SHP77 (cell line): Measurements from ENCODE around the gene UVRAG.
A peak's percentile ranks its signal among the peaks of the same experiment; 100 is the strongest.

Experiments
- DNase-seq, 2 experiments: peaks; one replicate each; lab custom pipeline; 2025; lab: John Stamatoyannopoulos, UW

Gene UVRAG

GRCh38 chr11:76172583-76172982 lies 357.6 kb downstream of the UVRAG start:
- peak in 1 of 2 experiments; percentile 30 for DNase-seq

DNA sequence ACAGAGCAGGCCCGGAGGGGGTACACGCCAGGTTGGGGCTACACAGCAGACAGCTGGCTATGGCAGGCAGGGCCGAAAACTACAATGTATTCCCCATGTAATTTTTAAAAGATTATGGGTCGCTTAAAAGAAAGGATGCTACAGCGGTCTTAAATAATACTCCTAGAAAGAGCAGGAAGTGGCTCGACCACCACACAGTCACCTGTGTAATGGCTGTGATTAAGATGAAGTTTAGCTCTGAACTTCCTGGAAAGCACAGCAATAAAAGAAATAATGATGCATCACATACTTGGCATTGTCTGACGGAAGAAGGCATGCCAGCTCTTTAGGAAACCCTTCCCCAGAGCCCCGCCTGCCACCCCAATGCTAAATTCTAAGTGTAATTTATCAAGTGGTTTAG lies 358.7 kb downstream of the UVRAG start:
- no peak for DNase-seq

GRCh38 chr11:76174330-76174729 lies 359.3 kb downstream of the UVRAG start:
- DNase-seq, result no peak

- no peak for DNase-seq
Measured at GRCh38 chr11:76175783-76176182, 360.8 kb downstream of the UVRAG start.

DNA sequence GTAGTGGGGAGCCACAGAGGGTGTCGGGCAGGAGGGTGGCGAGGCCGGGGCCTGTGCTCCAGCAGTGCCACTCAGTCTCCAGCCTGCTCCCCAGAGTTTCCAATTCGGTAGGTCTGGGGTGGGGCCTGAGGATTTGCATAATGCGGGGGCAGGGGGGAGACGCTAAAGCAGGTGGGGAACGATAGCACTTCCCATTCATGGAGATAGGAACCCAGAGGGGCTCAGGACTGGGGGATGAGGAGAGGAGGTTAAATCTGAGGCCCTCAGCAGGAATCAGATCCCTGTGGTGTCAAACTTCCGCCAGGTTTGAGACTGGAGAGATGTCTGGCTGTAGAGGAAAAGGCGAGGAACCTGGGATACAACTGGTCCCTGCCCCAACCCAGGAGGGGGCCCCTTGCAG lies 361.5 kb downstream of the UVRAG start:
- DNase-seq, result no peak

DNA sequence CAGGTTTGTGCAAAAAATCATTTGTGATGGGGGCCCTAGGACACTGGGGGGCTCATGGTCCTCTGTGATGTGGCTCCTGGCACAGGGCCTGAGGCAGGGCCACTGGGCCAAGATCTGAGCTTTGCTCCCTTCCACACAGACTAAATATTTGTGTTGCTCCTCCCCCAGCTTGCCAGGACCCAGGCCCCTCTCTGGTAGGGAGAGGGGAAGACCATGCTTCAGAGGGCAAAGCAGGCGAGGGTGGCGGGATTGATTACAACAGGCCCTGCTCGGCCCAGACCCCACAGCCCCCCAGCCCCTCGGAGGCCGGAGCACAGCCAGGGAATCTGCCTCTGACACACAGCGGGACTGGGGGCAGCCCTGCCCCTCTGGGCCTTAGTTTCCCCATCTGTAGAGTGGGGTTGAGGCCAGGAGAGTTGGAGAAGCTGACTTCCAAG lies 362.3 kb downstream of the UVRAG start:
- DNase-seq, result no peak

DNA sequence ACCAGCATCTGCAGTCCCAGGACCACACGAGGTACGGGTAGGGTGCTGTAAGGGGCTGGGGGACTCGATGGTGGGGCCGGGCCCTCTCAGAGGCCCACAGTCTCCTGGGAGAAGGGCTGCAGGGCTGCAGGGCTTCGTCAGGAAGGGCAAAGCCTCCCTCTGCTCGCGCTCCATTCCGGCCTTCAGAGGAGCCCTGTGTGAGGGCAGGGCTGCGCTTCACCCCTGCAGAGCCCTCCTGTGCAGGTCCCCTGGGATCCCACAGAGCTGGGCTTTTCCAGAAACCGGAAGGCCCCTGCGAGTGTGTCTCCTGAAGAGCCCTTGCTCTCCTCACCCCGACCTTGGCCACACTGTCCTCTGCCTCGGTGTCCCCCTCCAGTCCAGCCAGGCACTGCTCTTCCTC lies 364.1 kb downstream of the UVRAG start:
- DNase-seq, result no peak

DNA sequence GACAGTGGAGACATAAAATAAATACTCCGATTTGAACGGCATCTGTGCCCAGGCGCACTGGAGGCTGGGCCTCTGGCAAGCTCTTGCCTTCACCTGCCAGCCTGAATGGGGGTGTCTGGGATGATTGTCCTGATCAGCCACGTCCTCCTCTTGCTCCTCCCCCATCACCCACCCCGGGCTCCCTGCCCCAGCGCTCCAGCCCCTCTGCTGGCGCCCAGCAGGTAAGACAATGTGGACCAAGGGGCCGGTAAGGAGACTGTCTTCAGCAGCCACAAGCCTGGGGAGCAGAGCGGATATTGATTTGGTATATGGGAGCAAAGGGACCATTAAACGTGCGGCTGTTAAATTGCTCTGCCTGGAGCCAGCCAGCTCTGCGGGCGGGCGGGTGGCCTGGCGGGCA lies 366.4 kb downstream of the UVRAG start:
- no peak for DNase-seq

GRCh38 chr11:76184551-76184993 lies 369.6 kb downstream of the UVRAG start:
- DNase-seq, result no peak

- no peak for DNase-seq
Measured at GRCh38 chr11:76185511-76185910, 370.5 kb downstream of the UVRAG start.

DNA sequence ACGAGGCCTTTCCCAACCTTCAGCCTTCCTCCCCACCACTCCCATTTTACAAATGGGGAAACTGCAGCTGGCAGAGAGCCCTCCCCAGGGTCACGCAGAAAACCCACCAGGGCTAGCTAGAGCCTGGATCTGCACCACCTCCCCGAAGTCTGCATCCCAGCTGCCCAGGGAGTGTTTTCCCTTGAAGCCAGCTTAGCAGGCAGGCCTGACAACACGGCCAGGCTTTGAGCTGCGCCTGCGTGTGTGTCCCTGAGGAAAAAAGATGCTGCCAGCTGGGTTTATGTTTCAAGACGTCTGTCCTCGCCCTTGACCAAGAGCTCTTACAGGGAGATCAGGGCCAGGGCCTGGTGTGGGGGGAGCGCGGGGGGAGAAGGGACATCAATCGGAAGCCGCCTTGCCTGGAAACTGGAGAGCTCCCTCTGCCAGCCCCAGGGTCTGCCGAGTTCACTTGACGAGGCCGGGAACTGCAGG lies 371.0 kb downstream of the UVRAG start:
- DNase-seq, result no peak

- DNase-seq, result no peak
Measured at GRCh38 chr11:76186776-76187279, 371.8 kb downstream of the UVRAG start.

DNA sequence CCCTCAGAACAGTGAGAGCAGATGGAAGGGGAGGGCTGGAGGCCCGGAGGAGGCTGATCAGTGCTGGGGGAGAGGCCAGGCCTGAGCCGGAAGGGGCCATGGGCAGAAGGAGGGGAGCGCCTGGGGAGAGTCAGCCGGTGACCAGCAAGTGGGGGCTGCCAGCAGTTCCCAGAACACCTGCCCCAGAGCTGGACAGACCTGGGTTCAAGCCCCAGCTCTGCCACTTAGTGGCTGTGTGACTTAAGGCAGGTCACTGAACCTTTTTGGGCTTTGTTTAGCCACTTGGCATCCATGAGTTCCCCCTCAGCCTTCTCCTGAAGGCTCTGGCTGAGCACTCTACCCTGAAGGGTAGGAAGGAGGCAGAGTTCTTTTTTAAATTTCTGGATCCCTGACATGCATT lies 373.9 kb downstream of the UVRAG start:
- DNase-seq, result no peak

DNA sequence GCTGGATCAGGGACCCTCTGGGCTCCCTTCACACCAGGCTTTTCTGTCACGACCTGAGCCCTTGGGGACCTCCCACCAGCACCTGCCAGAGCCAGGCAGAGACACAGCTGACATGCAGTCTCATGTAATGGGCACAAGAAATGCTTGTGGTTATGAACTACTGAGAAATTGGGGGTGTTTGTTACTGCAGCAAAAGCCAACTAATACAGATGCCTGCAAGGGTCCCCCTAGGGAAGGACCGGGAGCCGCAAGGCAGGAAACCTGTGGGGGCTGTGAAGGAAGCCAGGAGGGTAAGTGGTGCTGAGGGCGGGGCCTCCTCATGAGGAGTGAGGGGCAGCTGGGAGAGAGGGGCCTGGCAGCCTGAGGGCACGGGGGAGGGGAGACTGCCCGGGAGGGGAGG lies 374.7 kb downstream of the UVRAG start:
- no peak for DNase-seq

GRCh38 chr11:76190376-76190775 lies 375.4 kb downstream of the UVRAG start:
- DNase-seq, result no peak
